B cell (primary cell): ENCODE results near the gene TAF1B. TPM values are rescaled to one million over a fixed set of nuclear protein-coding genes. Genes with fewer than 3 reads are reported as not detected.

ENCODE experiments used
- ATAC-seq: fragments of 200-7000 bp; cut with Tn5 transposase; one replicate; pipeline ENCODE4 v1.10.0; 2021; ENCODE audit warnings: low read depth, mild to moderate bottlenecking, moderate number of reproducible peaks, moderate library complexity
- CTCF ChIA-PET: fragments of 350-600 bp; sonication (Branson Sonifier 250); formaldehyde crosslinking; loops from one replicate; lab custom pipeline; 2021; ENCODE audit warnings: antibody characterized with exemption, inconsistent platforms; lab: Charles Lee
- POLR2A ChIA-PET: fragments of 350-600 bp; sonication (Branson Sonifier 250); formaldehyde crosslinking; loops from one replicate; lab custom pipeline; 2021; ENCODE audit warnings: antibody characterized with exemption; lab: Charles Lee
- DNase-seq: peaks from one replicate; pipeline ENCODE4 v3.0.0; 2013
- H2AFZ ChIP-seq: 2 replicates; pipeline ENCODE4 v1.6.1; 2012; ENCODE audit warnings: mild to moderate bottlenecking, low read depth, low read length; ENCODE audit not compliant: insufficient read depth, poor library complexity, severe bottlenecking
- H3K27ac ChIP-seq, 2 donors: 1 replicate in 1 of 2; 2 replicates in 1 of 2; pipeline ENCODE4 v1.5.1; 2012 to 2013; ENCODE audit warnings: low read length in 2 of 2, mild to moderate bottlenecking in 2 of 2, moderate library complexity in 1 of 2
- H3K27me3 ChIP-seq, 4 experiments: fragments of 200-600 bp in 1 of 4; sonication (generic) in 1 of 4; replicated peaks in 1 of 4; 1 replicate in 2 of 4; 2 replicates in 2 of 4; pipeline versions ENCODE4 v1.6.1 to v1.7.0; 2013 to 2016; ENCODE audit warnings: low read length in 3 of 4, mild to moderate bottlenecking in 2 of 4, mixed read lengths in 1 of 4, moderate library complexity in 1 of 4; ENCODE audit not compliant: insufficient read depth in 4 of 4, control insufficient read depth in 3 of 4; ENCODE audit errors: control extremely low read depth in 1 of 4
- H3K36me3 ChIP-seq, 2 experiments: replicated peaks in 1 of 2; 1 replicate in 1 of 2; 2 replicates in 1 of 2; pipeline versions ENCODE4 v1.6.1 to v1.7.1; 2013; ENCODE audit warnings: low read length in 1 of 2; ENCODE audit not compliant: insufficient read depth in 2 of 2, control insufficient read depth in 1 of 2; ENCODE audit errors: control extremely low read depth in 1 of 2, extremely low read depth in 1 of 2
- H3K4me1 ChIP-seq, 2 donors: fragments of 200-600 bp in 1 of 2; sonication (generic) in 1 of 2; 1 replicate in 1 of 2; 2 replicates in 1 of 2; pipeline versions ENCODE4 v1.5.1 to v1.6.1; 2013 to 2017; ENCODE audit warnings: low read length in 2 of 2; ENCODE audit not compliant: control insufficient read depth in 2 of 2, insufficient read depth in 2 of 2
- H3K4me2 ChIP-seq: replicated peaks from 2 replicates; pipeline ENCODE3; 2012; ENCODE audit warnings: mild to moderate bottlenecking, low read depth, low read length; ENCODE audit not compliant: poor library complexity, severe bottlenecking
- H3K4me3 ChIP-seq, 5 experiments: fragments of 200-600 bp in 1 of 5; sonication (generic) in 1 of 5; 1 replicate in 3 of 5; 2 replicates in 2 of 5; pipeline versions ENCODE4 v1.5.1 to v1.7.0; 2011 to 2016; ENCODE audit warnings: low read length in 4 of 5, mild to moderate bottlenecking in 4 of 5, low read depth in 2 of 5, control low read depth in 1 of 5, moderate library complexity in 1 of 5; ENCODE audit not compliant: insufficient read depth in 1 of 5; ENCODE audit errors: control extremely low read depth in 1 of 5, extremely low read depth in 1 of 5
- H3K79me2 ChIP-seq: fragments of 200-600 bp; sonication (generic); one replicate; pipeline ENCODE4 v1.6.0; 2016; ENCODE audit warnings: low read length; ENCODE audit not compliant: control insufficient read depth, insufficient read depth
- H3K9ac ChIP-seq: fragments of 200-600 bp; sonication (generic); 2 replicates; pipeline ENCODE4 v1.6.1; 2017; ENCODE audit warnings: mild to moderate bottlenecking, low read length, moderate library complexity
- H3K9me3 ChIP-seq, 3 donors: one replicate each; pipeline versions ENCODE4 v1.6.1 to v1.7.1; 2013; ENCODE audit warnings: low read length in 2 of 3; ENCODE audit not compliant: control insufficient read depth in 2 of 3, insufficient read depth in 1 of 3; ENCODE audit errors: control extremely low read depth in 1 of 3
- H4K20me1 ChIP-seq: 2 replicates; pipeline ENCODE4 v1.6.0; 2012; ENCODE audit warnings: mild to moderate bottlenecking, low read length; ENCODE audit not compliant: insufficient read depth, control insufficient read depth, poor library complexity, severe bottlenecking
- H3K27ac Mint-ChIP-seq: one replicate; pipeline ENCODE4 v1.8.0; 2021; ENCODE audit warnings: mixed read lengths
- H3K27me3 Mint-ChIP-seq: one replicate; pipeline ENCODE4 v1.8.0; 2021; ENCODE audit warnings: mixed read lengths
- H3K4me1 Mint-ChIP-seq: one replicate; pipeline ENCODE4 v1.8.0; 2021; ENCODE audit warnings: mixed read lengths
- H3K4me3 Mint-ChIP-seq: one replicate; pipeline ENCODE4 v1.8.0; 2021; ENCODE audit warnings: mixed read lengths
- H3K9me3 Mint-ChIP-seq: one replicate; pipeline ENCODE4 v1.8.0; 2022; ENCODE audit warnings: mixed read lengths; ENCODE audit not compliant: insufficient read depth
- CTCF ChIP-seq: fragments of 200-600 bp; IDR thresholded peaks from one replicate; pipeline ENCODE4 v1.8.0; 2022; ENCODE audit warnings: antibody characterized with exemption, mild to moderate bottlenecking
- EZH2 ChIP-seq: IDR thresholded peaks from 2 replicates; pipeline ENCODE4 v1.6.1; 2012; ENCODE audit warnings: borderline replicate concordance, low read depth, mild to moderate bottlenecking, moderate library complexity, low read length; ENCODE audit not compliant: insufficient read depth, poor library complexity, severe bottlenecking
- WGBS: methylation state at CpG from one replicate; pipeline ENCODE4 v1.1.5; 2013; ENCODE audit warnings: missing lambda C conversion rate; ENCODE audit not compliant: insufficient coverage; 5-methylcytosine and 5-hydroxymethylcytosine counted together
- intact Hi-C: fragments of 100-400 bp; cut with micrococcal nuclease; formaldehyde crosslinking; loops from one replicate; pipeline ENCODE4 v1.10.0; 2022
- polyA plus RNA-seq: library from polyadenylated mRNA; depleted of rRNA; stranded (reverse); fragments of >200 nt; gene quantifications from 2 replicates; pipeline ENCODE4 v1.2.3, GENCODE V29; 2012
- total RNA-seq, 2 donors: library from RNA; stranded (reverse); fragments of 120-200 nt in 1 of 2; gene quantifications; 1 replicate in 1 of 2; 2 replicates in 1 of 2; pipeline versions ENCODE4 v1.2.3 to v1.2.4, GENCODE V29; 2013 to 2022

TAF1B gene
- total and polyA plus RNA-seq, 2 donors (not counting 1 experiment from before 2014, with no cell fraction given) = 4.5 to 25.5 TPM

- TF ChIP-seq EZH2 (no peak), CTCF (no peak)
- Histone ChIP-seq H3K4me1 (no peaks in the 10 kb centered on the region), H3K79me2 (no peaks in the 10 kb centered on the region), H3K27ac (no peak overlapping the region), H3K9me3 (no peaks in the 10 kb centered on the region), H2AFZ (no peak overlapping the region), H3K4me3 (no peak overlapping the region), H3K4me2 (no peak overlapping the region), H3K9ac (no peak overlapping the region), H3K36me3 (no peaks in the 10 kb centered on the region), H4K20me1 (no peaks in the 10 kb centered on the region), H3K27me3 (peaks cover 0 to 2% (median 0%) of the 10 kb centered on the region in 4 experiments)
- no peaks in the 10 kb centered on the region for H3K4me1 Mint-ChIP-seq
- no peak for ATAC-seq
- intact Hi-C loops = no loop called here
- no peak overlapping the region for H3K4me3 Mint-ChIP-seq
- 70% methylated on average over 2 of the region's 4 CpGs for WGBS
- ChIA-PET CTCF (no interaction called here), POLR2A (no interaction called here)
- no peaks in the 10 kb centered on the region for H3K9me3 Mint-ChIP-seq
- no peak for DNase-seq
- H3K27me3 Mint-ChIP-seq = peaks cover 21% of the 10 kb centered on the region
- no peak overlapping the region for H3K27ac Mint-ChIP-seq
These were observed 17.1 kb upstream of the TAF1B start for GRCh38 chr2:9826208-9826607.

GRCh38 chr2:9830685-9831410 is 12.4 kb upstream of the TAF1B start:
- Histone ChIP-seq H3K4me1 (no peaks in the 10 kb centered on the region), H3K9ac (no peak overlapping the region), H3K36me3 (no peaks in the 10 kb centered on the region), H3K27ac (no peak overlapping the region), H3K27me3 (peaks cover 0 to 3% (median 0%) of the 10 kb centered on the region in 4 experiments), H4K20me1 (no peaks in the 10 kb centered on the region), H2AFZ (no peak overlapping the region), H3K9me3 (no peaks in the 10 kb centered on the region), H3K4me3 (no peak overlapping the region), H3K4me2 (no peak overlapping the region), H3K79me2 (no peaks in the 10 kb centered on the region)
- DNase-seq (no peak), ATAC-seq (no peak)
- Mint-ChIP-seq H3K9me3 (no peaks in the 10 kb centered on the region), H3K27me3 (peaks cover 26% of the 10 kb centered on the region), H3K4me3 (no peak overlapping the region), H3K27ac (no peak overlapping the region), H3K4me1 (no peaks in the 10 kb centered on the region)
- CTCF ChIA-PET = interaction anchor here (0.9 to 1.6 kb wide), 4 partner anchors 12 to 153 kb away, joined by 3 to 7 read pairs (median 4); partner anchors contain the start of gene TAF1B
- TF ChIP-seq EZH2 (no peak), CTCF (no peak)
- POLR2A ChIA-PET = no interaction called here
- intact Hi-C loops = no loop called here
- whole genome bisulfite sequencing = 100% methylated on average over 1 of the region's 5 CpGs
